ENCODE measurements around the gene ALG9. TPM values are rescaled to one million over a fixed set of nuclear protein-coding genes. Genes with fewer than 3 reads are reported as not detected.

The ALG9 gene
- total RNA-seq, 4 donors from 2014 or later = 26.2 to 74.3 (median 31.4) TPM

DNA sequence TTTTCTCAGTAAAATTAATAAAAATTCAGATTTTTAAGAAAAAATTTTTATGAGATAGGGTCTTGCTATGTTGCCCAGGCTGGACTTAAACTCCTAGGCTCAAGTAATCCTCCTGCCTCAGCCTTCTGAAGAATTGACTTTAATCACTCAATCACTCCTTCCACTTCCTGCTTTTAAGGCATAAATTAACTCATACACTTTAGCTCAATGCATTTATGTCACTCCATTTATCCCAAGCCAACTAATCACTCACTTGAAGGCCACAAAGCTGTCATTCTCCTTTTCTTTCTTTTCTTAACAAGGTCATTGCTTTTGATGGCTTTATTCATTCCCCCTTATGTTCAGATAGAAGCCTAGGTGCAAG lies 877 bp downstream of the ALG9 start:
- Histone ChIP-seq H3K27me3 (no peaks in the 10 kb centered on the region), H3K4me3 (peak overlapping the region; percentile 72), H3K9me3 (no peaks in the 10 kb centered on the region), H3K4me1 (peaks cover 22% of the 10 kb centered on the region), H3K36me3 (peaks cover 31% of the 10 kb centered on the region), H3K27ac (peak overlapping the region; percentile 78)
- no peak for DNase-seq (ENCODE audit: low spot score in 2 of 2)
- TF ChIP-seq POLR2AphosphoS5 (IDR thresholded peaks at IDR 0.05) = no peak
- TF ChIP-seq EP300 (IDR thresholded peaks at IDR 0.05) = no peak
- TF ChIP-seq, protein P1, sequence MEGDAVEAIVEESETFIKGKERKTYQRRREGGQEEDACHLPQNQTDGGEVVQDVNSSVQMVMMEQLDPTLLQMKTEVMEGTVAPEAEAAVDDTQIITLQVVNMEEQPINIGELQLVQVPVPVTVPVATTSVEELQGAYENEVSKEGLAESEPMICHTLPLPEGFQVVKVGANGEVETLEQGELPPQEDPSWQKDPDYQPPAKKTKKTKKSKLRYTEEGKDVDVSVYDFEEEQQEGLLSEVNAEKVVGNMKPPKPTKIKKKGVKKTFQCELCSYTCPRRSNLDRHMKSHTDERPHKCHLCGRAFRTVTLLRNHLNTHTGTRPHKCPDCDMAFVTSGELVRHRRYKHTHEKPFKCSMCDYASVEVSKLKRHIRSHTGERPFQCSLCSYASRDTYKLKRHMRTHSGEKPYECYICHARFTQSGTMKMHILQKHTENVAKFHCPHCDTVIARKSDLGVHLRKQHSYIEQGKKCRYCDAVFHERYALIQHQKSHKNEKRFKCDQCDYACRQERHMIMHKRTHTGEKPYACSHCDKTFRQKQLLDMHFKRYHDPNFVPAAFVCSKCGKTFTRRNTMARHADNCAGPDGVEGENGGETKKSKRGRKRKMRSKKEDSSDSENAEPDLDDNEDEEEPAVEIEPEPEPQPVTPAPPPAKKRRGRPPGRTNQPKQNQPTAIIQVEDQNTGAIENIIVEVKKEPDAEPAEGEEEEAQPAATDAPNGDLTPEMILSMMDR (IDR thresholded peaks at IDR 0.05) = no peak
- no peak for TF ChIP-seq POLR2A (IDR thresholded peaks at IDR 0.05)

DNA sequence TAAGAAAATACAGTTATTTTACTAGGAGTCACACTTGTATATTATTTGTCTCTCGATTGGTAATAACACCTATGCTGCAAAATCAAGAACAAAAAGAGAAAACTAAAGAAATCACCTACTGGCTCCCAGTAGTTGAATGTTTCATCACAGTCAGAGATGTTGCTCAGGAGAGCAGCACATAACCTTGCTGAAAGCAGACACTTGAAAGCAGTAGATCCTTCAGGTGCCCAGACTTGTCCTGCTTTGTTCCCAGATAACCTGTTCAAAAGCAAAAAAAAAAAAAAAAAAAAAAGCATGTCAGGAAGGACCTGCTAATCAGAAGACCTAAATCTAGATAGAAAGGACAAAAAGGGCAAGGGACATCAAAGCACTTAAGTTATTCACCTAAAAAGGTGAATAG lies 1.3 kb downstream of the ALG9 start:
- Histone ChIP-seq H3K27ac (no peak overlapping the region), H3K27me3 (no peaks in the 10 kb centered on the region), H3K36me3 (peaks cover 33% of the 10 kb centered on the region), H3K4me3 (peak overlapping the region; percentile 72), H3K4me1 (peaks cover 22% of the 10 kb centered on the region), H3K9me3 (no peaks in the 10 kb centered on the region)
- TF ChIP-seq POLR2A (IDR thresholded peaks at IDR 0.05) (no peak), EP300 (IDR thresholded peaks at IDR 0.05) (no peak)
- WGBS = 95% methylated on average over 1 of the region's 1 CpG
- DNase-seq (ENCODE audit: low spot score in 2 of 2) = no peak

DNA sequence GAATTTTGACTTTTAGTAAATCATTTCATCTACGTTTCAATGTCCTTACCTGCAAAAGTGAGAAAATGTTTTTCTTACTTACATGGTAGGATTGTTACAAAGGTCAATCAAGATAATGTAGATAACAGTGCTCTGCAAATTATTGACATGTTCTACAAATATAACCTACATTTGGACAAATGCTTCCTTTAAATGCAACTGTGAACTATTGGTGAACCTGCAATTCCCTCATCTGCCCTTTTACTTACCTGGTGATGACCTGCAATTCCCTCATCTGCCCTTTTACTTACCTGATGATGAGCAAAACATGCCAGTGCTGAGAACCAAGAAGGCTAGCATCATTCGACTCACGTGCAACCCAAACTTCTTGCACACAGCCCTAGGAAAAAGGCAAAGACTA lies 11.1 kb downstream of the ALG9 start:
- no peak overlapping the region for H3K27ac ChIP-seq
- no peak for DNase-seq (ENCODE audit: low spot score in 2 of 2)
- TF ChIP-seq POLR2AphosphoS5 (IDR thresholded peaks at IDR 0.05) (no peak), EP300 (IDR thresholded peaks at IDR 0.05) (no peak), POLR2A (IDR thresholded peaks at IDR 0.05) (no peak)
- TF ChIP-seq, protein P1 (IDR thresholded peaks at IDR 0.05) = no peak
- no peaks in the 10 kb centered on the region for H3K9me3 ChIP-seq
- H3K36me3 ChIP-seq = peaks cover 77% of the 10 kb centered on the region
- no peaks in the 10 kb centered on the region for H3K27me3 ChIP-seq
- 96% methylated on average over 3 of the region's 3 CpGs for WGBS
- H3K4me3 ChIP-seq = no peak overlapping the region
- no peaks in the 10 kb centered on the region for H3K4me1 ChIP-seq

DNA sequence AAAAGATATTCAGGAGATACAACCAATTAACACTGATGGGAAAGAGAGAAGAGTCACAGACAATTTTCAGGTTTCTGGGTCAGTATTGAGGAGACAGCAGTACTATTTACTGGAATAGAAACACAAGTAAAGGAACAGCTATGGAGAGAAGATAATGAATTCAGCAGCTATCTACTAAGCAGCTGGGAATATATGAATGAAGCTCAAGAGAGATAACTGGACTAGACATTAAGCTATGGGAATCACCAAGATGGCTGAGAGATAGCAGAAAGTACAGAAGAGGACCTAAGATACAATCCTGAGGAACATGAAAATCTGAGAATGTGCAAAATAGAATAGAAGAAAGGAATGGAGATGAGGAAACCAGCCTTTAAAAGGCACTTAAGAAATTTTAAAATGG lies 15.9 kb downstream of the ALG9 start:
- DNase-seq (ENCODE audit: low spot score in 2 of 2) = no peak
- Histone ChIP-seq H3K9me3 (no peaks in the 10 kb centered on the region), H3K27me3 (no peaks in the 10 kb centered on the region), H3K4me1 (no peaks in the 10 kb centered on the region), H3K27ac (no peak overlapping the region), H3K4me3 (no peak overlapping the region), H3K36me3 (peaks cover 63% of the 10 kb centered on the region)
- TF ChIP-seq POLR2AphosphoS5 (IDR thresholded peaks at IDR 0.05) = no peak
- no peak for TF ChIP-seq POLR2A (IDR thresholded peaks at IDR 0.05)
- TF ChIP-seq EP300 (IDR thresholded peaks at IDR 0.05) = no peak
- TF ChIP-seq, protein P1 (IDR thresholded peaks at IDR 0.05) = no peak

DNA sequence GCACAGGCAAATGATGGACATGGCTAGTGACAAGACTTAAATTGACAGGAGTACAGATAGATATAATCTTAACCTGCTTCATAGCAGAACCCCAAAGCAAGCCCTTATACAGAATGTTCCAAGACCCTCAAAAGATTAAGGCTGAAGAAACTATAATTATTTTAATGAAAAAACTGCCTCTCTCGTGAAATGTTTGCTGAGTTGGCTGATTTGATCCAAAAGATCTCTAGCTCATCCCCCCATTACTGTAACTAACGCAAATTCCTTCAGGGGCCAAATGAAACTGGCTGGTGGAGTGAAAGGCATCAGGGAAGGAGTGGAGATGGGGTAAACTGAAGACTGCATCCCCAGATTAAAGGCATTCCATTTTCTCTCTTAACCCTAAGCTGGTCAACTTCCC lies 19.3 kb downstream of the ALG9 start:
- Histone ChIP-seq H3K9me3 (no peaks in the 10 kb centered on the region), H3K4me1 (no peaks in the 10 kb centered on the region), H3K4me3 (no peak overlapping the region), H3K36me3 (peaks cover 60% of the 10 kb centered on the region), H3K27ac (no peak overlapping the region), H3K27me3 (no peaks in the 10 kb centered on the region)
- WGBS = 80% methylated on average over 2 of the region's 2 CpGs
- TF ChIP-seq EP300 (IDR thresholded peaks at IDR 0.05) = no peak
- TF ChIP-seq, protein P1 (IDR thresholded peaks at IDR 0.05) = no peak
- DNase-seq (ENCODE audit: low spot score in 2 of 2) = no peak

DNA sequence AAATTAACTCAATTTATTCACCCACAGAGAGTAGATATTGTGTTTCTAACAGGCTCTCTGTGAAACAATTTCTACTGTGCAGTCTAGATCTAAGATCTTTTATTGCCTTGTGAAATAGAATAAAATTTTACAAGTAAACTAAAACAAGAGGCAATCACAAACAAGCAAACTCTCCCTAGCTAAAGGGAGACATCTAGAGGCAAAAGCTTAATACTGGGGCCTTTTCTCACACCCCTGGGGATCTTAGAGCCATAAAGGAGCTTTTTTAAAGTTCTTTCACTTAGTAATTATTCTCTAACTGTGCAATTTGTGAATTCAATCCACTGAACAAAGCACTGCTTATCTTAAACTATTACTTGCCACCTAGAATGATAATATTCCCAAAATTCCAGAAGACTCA lies 19.7 kb downstream of the ALG9 start:
- Histone ChIP-seq H3K4me3 (no peak overlapping the region), H3K36me3 (peaks cover 60% of the 10 kb centered on the region), H3K27me3 (no peaks in the 10 kb centered on the region), H3K9me3 (no peaks in the 10 kb centered on the region), H3K4me1 (no peaks in the 10 kb centered on the region), H3K27ac (no peak overlapping the region)
- no peak for DNase-seq (ENCODE audit: low spot score in 2 of 2)
- TF ChIP-seq, protein P1 (IDR thresholded peaks at IDR 0.05) = no peak
- TF ChIP-seq POLR2AphosphoS5 (IDR thresholded peaks at IDR 0.05) = no peak
- TF ChIP-seq EP300 (IDR thresholded peaks at IDR 0.05) = no peak
- TF ChIP-seq POLR2A (IDR thresholded peaks at IDR 0.05) = no peak
